ENCODE results near the gene P2RX2.

DNA sequence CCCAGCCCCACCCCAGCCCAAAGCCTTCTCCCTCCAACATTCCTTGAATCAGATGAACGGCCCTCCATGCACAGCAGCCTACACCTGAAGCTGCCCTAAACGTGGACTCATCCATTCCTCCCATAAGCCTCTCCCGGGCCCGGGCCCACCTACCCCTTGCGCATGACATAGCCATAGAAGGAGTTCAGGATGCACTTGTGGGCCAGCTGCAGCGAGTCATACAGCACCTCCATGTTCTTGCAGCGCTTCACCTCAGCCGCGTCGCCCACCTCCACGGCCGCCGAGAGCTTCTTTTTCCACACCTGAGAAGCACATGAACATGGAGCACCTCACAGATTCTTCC is 46.5 kb downstream of the P2RX2 start:
- TF ChIP-seq GATA3 (IDR thresholded peaks at IDR 0.05; ENCODE audit: low read depth, low read length), result no peak
- no peak for TF ChIP-seq GATA2 (IDR thresholded peaks at IDR 0.05; ENCODE audit: low read depth, low read length)
